CD4-positive, alpha-beta T cell (primary cell): ENCODE measurements around the gene RNF32. TPM values are rescaled to one million over a fixed set of nuclear protein-coding genes. Genes with fewer than 3 reads are reported as not detected.

Source experiments
- ATAC-seq: fragments of 200-7000 bp; cut with Tn5 transposase; one replicate; pipeline ENCODE4 v1.10.0; 2022; ENCODE audit warnings: mild to moderate bottlenecking; ENCODE audit not compliant: poor library complexity
- CTCF ChIA-PET: fragments of 350-600 bp; sonication (Branson Sonifier 250); formaldehyde crosslinking; loops from one replicate; lab custom pipeline; 2021; ENCODE audit warnings: antibody characterized with exemption, inconsistent platforms; lab: Charles Lee
- POLR2A ChIA-PET: fragments of 350-600 bp; sonication (Branson Sonifier 250); formaldehyde crosslinking; loops from one replicate; lab custom pipeline; 2021; ENCODE audit warnings: antibody characterized with exemption, inconsistent platforms; lab: Charles Lee
- DNase-seq, 14 experiments: peaks; one replicate each; pipeline ENCODE4 v3.0.0-alpha.2; 2013 to 2020; ENCODE audit warnings: mixed read lengths in 2 of 14
- H3K27ac ChIP-seq, 2 donors: one replicate each; pipeline versions ENCODE4 v1.5.1 to v1.7.0; 2013; ENCODE audit warnings: low read length in 2 of 2, low read depth in 1 of 2, mild to moderate bottlenecking in 1 of 2
- H3K27me3 ChIP-seq, 2 experiments: 1 replicate in 1 of 2; 2 replicates in 1 of 2; pipeline versions ENCODE4 v1.6.1 to v1.7.0; 2013; ENCODE audit warnings: low read length in 2 of 2, control low read depth in 1 of 2, mild to moderate bottlenecking in 1 of 2, moderate library complexity in 1 of 2; ENCODE audit not compliant: insufficient read depth in 2 of 2, control insufficient read depth in 1 of 2
- H3K36me3 ChIP-seq: one replicate; pipeline ENCODE4 v1.6.1; 2013; ENCODE audit warnings: low read length, control low read depth; ENCODE audit not compliant: insufficient read depth
- H3K4me1 ChIP-seq: one replicate; pipeline ENCODE4 v1.6.1; 2013; ENCODE audit warnings: low read length, control low read depth; ENCODE audit not compliant: insufficient read depth
- H3K4me3 ChIP-seq: one replicate; pipeline ENCODE4 v1.5.1; 2013; ENCODE audit warnings: mild to moderate bottlenecking, low read length, moderate library complexity
- H3K9me3 ChIP-seq, 2 experiments: 1 replicate in 1 of 2; 2 replicates in 1 of 2; pipeline versions ENCODE4 v1.6.1 to v1.7.0; 2013; ENCODE audit warnings: low read length in 2 of 2, mild to moderate bottlenecking in 2 of 2, control low read depth in 1 of 2, moderate library complexity in 1 of 2; ENCODE audit not compliant: control insufficient read depth in 1 of 2, insufficient read depth in 1 of 2
- H3K27ac Mint-ChIP-seq: one replicate; pipeline ENCODE4 v1.8.0; 2020; ENCODE audit warnings: mixed read lengths
- H3K27me3 Mint-ChIP-seq: one replicate; pipeline ENCODE4 v1.8.0; 2021; ENCODE audit warnings: mixed read lengths
- H3K36me3 Mint-ChIP-seq: one replicate; pipeline ENCODE4 v1.8.0; 2021; ENCODE audit warnings: low read depth, mixed read lengths
- H3K4me1 Mint-ChIP-seq: one replicate; pipeline ENCODE4 v1.8.0; 2021; ENCODE audit warnings: low read depth, mixed read lengths
- H3K4me3 Mint-ChIP-seq: one replicate; pipeline ENCODE4 v1.8.0; 2020; ENCODE audit warnings: mild to moderate bottlenecking, mixed read lengths
- H3K9me3 Mint-ChIP-seq: one replicate; pipeline ENCODE4 v1.8.0; 2020; ENCODE audit warnings: mixed read lengths
- intact Hi-C, 2 experiments: fragments of 100-400 bp; cut with DNase I in 1 of 2; cut with micrococcal nuclease in 1 of 2; formaldehyde crosslinking; loops; one replicate each; pipeline versions ENCODE4 v1.15.1 to v1.9.0; 2023 to 2025; cut with DNase I, micrococcal nuclease
- total RNA-seq, 174 experiments: library from RNA in 2 of 174; stranded (reverse) in 2 of 174; gene quantifications; one replicate each; pipeline ENCODE4 v1.2.3 and lab custom pipeline; 2021 to 2026
- TF ChIP-seq, protein P1 (sequence below): fragments of 200-600 bp; IDR thresholded peaks from one replicate; pipeline ENCODE4 v1.8.0; 2022; ENCODE audit warnings: antibody characterized with exemption, mild to moderate bottlenecking

RNF32 gene
- total RNA-seq, 2 experiments from 2014 or later = 0.99 TPM; not detected in 1

DNA sequence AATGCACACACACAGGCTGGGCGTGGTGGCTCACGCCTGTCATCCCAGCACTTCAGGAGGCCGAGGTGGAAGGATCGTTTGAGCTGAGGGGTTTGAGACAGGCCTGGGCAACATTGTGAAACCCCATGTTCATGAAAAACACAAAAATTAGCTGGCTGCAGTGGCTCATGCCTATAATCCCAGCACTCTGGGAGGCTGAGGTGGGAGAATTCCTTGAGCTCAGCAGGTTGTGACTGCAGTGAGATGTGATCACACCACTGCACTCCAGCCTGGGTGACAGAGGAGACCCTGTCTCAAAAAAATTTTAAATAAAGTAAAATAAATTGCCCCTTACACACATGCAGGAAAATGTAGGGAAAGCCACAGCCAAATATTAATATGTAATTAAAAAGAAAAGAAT lies 44.1 kb downstream of the RNF32 start:
- no peak overlapping the region for H3K27ac Mint-ChIP-seq
- H3K4me3 Mint-ChIP-seq = no peak overlapping the region
- H3K27me3 ChIP-seq = no peaks in the 10 kb centered on the region
- TF ChIP-seq, protein P1, sequence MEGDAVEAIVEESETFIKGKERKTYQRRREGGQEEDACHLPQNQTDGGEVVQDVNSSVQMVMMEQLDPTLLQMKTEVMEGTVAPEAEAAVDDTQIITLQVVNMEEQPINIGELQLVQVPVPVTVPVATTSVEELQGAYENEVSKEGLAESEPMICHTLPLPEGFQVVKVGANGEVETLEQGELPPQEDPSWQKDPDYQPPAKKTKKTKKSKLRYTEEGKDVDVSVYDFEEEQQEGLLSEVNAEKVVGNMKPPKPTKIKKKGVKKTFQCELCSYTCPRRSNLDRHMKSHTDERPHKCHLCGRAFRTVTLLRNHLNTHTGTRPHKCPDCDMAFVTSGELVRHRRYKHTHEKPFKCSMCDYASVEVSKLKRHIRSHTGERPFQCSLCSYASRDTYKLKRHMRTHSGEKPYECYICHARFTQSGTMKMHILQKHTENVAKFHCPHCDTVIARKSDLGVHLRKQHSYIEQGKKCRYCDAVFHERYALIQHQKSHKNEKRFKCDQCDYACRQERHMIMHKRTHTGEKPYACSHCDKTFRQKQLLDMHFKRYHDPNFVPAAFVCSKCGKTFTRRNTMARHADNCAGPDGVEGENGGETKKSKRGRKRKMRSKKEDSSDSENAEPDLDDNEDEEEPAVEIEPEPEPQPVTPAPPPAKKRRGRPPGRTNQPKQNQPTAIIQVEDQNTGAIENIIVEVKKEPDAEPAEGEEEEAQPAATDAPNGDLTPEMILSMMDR = no peak
- no peak overlapping the region for H3K4me3 ChIP-seq
- ATAC-seq = no peak
- H3K27me3 Mint-ChIP-seq = no peaks in the 10 kb centered on the region
- H3K27ac ChIP-seq = no peak overlapping the region
- peaks cover 46% of the 10 kb centered on the region for H3K36me3 Mint-ChIP-seq
- DNase-seq = no peak
- intact Hi-C loops = no loop called here
- H3K36me3 ChIP-seq = peaks cover 12% of the 10 kb centered on the region
- H3K9me3 Mint-ChIP-seq = no peaks in the 10 kb centered on the region
- H3K4me1 Mint-ChIP-seq = no peaks in the 10 kb centered on the region
- POLR2A ChIA-PET = no interaction called here
- CTCF ChIA-PET = no interaction called here
- H3K9me3 ChIP-seq = no peaks in the 10 kb centered on the region
- H3K4me1 ChIP-seq = no peaks in the 10 kb centered on the region

DNA sequence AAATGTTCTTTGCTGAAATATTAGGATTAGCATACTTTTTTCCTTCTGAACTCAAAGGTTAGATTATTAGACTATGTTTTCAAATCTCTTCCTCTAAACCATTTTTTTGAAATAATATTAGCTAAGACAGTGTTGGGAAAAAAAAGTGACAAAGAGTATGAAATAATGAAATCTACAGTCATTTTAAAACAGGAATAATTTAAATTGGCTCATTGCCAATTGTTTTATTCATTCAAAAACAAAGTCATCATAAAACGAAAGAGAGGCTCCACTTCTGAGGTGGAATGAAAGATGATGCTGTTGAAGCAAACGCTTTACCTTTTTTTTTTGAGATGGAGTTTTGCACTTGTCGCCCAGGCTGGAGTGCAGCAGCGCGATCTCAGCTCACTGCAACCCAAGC lies 51.2 kb downstream of the RNF32 start:
- H3K4me1 ChIP-seq = no peaks in the 10 kb centered on the region
- DNase-seq (no peak), ATAC-seq (no peak)
- H3K4me3 Mint-ChIP-seq = no peak overlapping the region
- H3K4me1 Mint-ChIP-seq = peaks cover 4% of the 10 kb centered on the region
- ChIA-PET CTCF (no interaction called here), POLR2A (interaction anchor here (0.6 kb wide), 1 partner anchor 1048 kb away, joined by 3 read pairs; no protein-coding TSS in a partner anchor)
- H3K36me3 Mint-ChIP-seq = peaks cover 54% of the 10 kb centered on the region
- no peaks in the 10 kb centered on the region for H3K9me3 ChIP-seq
- intact Hi-C loops = no loop called here
- H3K27ac Mint-ChIP-seq = no peak overlapping the region
- H3K27ac ChIP-seq = no peak overlapping the region
- no peaks in the 10 kb centered on the region for H3K27me3 Mint-ChIP-seq
- H3K27me3 ChIP-seq = no peaks in the 10 kb centered on the region
- H3K36me3 ChIP-seq = no peaks in the 10 kb centered on the region
- H3K4me3 ChIP-seq = no peak overlapping the region
- peaks cover 3% of the 10 kb centered on the region for H3K9me3 Mint-ChIP-seq
- TF ChIP-seq, protein P1 = no peak

DNA sequence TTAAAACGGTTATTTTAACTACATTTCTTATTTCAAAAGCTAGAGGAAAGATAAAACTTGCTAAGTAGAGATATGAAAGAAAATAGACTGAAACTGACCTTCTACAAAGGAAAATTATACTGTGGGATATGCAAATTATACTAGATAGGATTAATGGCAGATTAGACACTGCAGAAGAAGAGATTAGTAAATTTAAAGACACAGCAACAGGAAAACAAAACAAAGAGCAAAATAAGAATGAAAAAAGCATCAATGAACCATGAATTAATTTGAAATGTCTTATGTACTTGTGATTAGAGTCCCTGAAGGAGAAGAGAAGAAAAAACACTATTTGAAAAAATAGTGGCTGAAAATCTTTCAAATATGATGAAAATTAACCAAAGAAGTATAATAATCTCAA lies 52.3 kb downstream of the RNF32 start:
- H3K4me3 Mint-ChIP-seq = no peak overlapping the region
- H3K9me3 Mint-ChIP-seq = peaks cover 3% of the 10 kb centered on the region
- peaks cover 58% of the 10 kb centered on the region for H3K36me3 Mint-ChIP-seq
- ATAC-seq = no peak
- Histone ChIP-seq H3K9me3 (peaks cover 0 to 3% of the 10 kb centered on the region in 2 experiments), H3K4me3 (no peak overlapping the region), H3K4me1 (no peaks in the 10 kb centered on the region), H3K36me3 (no peaks in the 10 kb centered on the region), H3K27me3 (no peaks in the 10 kb centered on the region), H3K27ac (no peak overlapping the region)
- no peak overlapping the region for H3K27ac Mint-ChIP-seq
- intact Hi-C loops = no loop called here
- no peaks in the 10 kb centered on the region for H3K27me3 Mint-ChIP-seq
- POLR2A ChIA-PET = no interaction called here
- CTCF ChIA-PET = no interaction called here
- peaks cover 4% of the 10 kb centered on the region for H3K4me1 Mint-ChIP-seq
- TF ChIP-seq, protein P1 = no peak
- DNase-seq = no peak
